Glutamatergic neuron (in vitro differentiated cells): ENCODE results near the gene HDAC2. TPM values are rescaled to one million over a fixed set of nuclear protein-coding genes. Genes with fewer than 3 reads are reported as not detected.

Experiments used
- DNase-seq: peaks from one replicate; pipeline ENCODE4 v3.0.0; 2022
- H3K27ac Mint-ChIP-seq: one replicate; pipeline ENCODE4 v1.8.0; 2020; ENCODE audit warnings: mild to moderate bottlenecking, mixed read lengths, inconsistent platforms; ENCODE audit not compliant: unreplicated experiment
- H3K27me3 Mint-ChIP-seq: one replicate; pipeline ENCODE4 v1.8.0; 2020; ENCODE audit warnings: mild to moderate bottlenecking, moderate library complexity, mixed read lengths, inconsistent platforms; ENCODE audit not compliant: unreplicated experiment
- H3K36me3 Mint-ChIP-seq: one replicate; pipeline ENCODE4 v1.8.0; 2020; ENCODE audit warnings: mild to moderate bottlenecking, mixed read lengths, inconsistent platforms; ENCODE audit not compliant: unreplicated experiment
- H3K4me1 Mint-ChIP-seq: one replicate; pipeline ENCODE4 v1.8.0; 2020; ENCODE audit warnings: mild to moderate bottlenecking, low read depth, mixed read lengths, inconsistent platforms; ENCODE audit not compliant: unreplicated experiment
- H3K4me3 Mint-ChIP-seq: one replicate; pipeline ENCODE4 v1.8.0; 2020; ENCODE audit warnings: mild to moderate bottlenecking, mixed read lengths, inconsistent platforms; ENCODE audit not compliant: unreplicated experiment
- H3K9me3 Mint-ChIP-seq: one replicate; pipeline ENCODE4 v1.8.0; 2020; ENCODE audit warnings: mild to moderate bottlenecking, moderate library complexity, mixed read lengths, inconsistent platforms; ENCODE audit not compliant: unreplicated experiment
- CTCF ChIP-seq: fragments of 200-600 bp; sonication (generic); IDR thresholded peaks from one replicate; pipeline ENCODE4 v1.5.0; 2021; ENCODE audit not compliant: partially characterized antibody, unreplicated experiment
- total RNA-seq: library from RNA; stranded (reverse); fragmentation: NEBNext Ultra II Directional; extraction: Animal tissue kit (Norgen Biotek cat#: 25700); gene quantifications from one replicate; pipeline ENCODE4 v1.2.1, GENCODE V29; 2021; ENCODE audit not compliant: unreplicated experiment

HDAC2 gene
- total RNA-seq, 1 donor from 2014 or later, result 389 TPM

GRCh38 chr6:114009192-114009591 is 38.2 kb upstream of the HDAC2 start:
- no peak for DNase-seq
- H3K9me3 Mint-ChIP-seq, result no peaks in the 10 kb centered on the region
- H3K27ac Mint-ChIP-seq, result no peak overlapping the region
- H3K4me3 Mint-ChIP-seq, result no peak overlapping the region
- no peak for TF ChIP-seq CTCF
- no peaks in the 10 kb centered on the region for H3K27me3 Mint-ChIP-seq
- H3K4me1 Mint-ChIP-seq, result peaks cover 7% of the 10 kb centered on the region
- H3K36me3 Mint-ChIP-seq, result peaks cover 4% of the 10 kb centered on the region

DNA sequence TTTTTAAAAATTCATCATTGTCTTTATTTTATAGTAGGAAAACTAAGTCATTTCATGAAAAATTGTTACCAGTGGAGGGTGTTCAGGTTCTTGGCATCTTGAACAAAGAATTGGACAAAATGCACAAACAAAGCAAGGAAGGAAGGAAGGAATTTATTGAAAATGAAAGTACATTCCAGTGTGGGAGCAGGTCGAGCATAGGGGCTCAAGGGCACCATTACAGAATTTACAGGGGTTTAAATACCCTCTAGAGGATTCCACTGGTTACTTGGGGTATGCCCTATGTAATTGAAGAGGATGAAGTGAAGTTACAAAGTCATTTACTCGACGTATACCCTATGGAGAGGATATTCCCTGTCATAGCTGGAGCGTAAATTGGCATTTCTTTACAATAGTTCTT is 37.4 kb upstream of the HDAC2 start:
- H3K27me3 Mint-ChIP-seq, result no peaks in the 10 kb centered on the region
- TF ChIP-seq CTCF, result no peak
- H3K9me3 Mint-ChIP-seq, result no peaks in the 10 kb centered on the region
- peaks cover 7% of the 10 kb centered on the region for H3K4me1 Mint-ChIP-seq
- H3K27ac Mint-ChIP-seq, result no peak overlapping the region
- no peak overlapping the region for H3K4me3 Mint-ChIP-seq
- DNase-seq, result no peak
- peaks cover 4% of the 10 kb centered on the region for H3K36me3 Mint-ChIP-seq

DNA sequence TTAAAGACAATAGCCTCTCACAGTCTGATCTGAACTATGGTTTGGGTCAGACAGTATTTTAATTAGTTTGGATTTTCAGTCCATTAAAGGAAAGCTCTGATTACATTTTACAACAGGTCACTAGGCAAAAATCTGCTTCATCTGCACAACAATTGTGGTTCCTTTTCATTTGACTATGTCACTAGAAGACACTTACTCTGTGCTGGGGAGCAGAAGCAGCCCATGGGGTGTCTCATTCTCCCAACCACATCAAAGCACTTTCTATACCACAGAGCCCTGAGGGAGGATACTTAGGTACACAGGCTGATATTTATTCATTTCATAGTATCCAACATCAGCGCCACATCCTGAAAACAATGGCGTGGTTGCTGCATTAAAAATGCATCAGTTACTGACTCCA is 36.6 kb upstream of the HDAC2 start:
- no peak for TF ChIP-seq CTCF
- Mint-ChIP-seq H3K9me3 (no peaks in the 10 kb centered on the region), H3K27me3 (no peaks in the 10 kb centered on the region), H3K36me3 (peaks cover 4% of the 10 kb centered on the region), H3K27ac (no peak overlapping the region), H3K4me3 (no peak overlapping the region), H3K4me1 (peaks cover 7% of the 10 kb centered on the region)
- no peak for DNase-seq

GRCh38 chr6:114001354-114001753 is 30.4 kb upstream of the HDAC2 start:
- Mint-ChIP-seq H3K4me3 (no peak overlapping the region), H3K27me3 (no peaks in the 10 kb centered on the region), H3K9me3 (peaks cover 3% of the 10 kb centered on the region), H3K27ac (no peak overlapping the region), H3K36me3 (peaks cover 10% of the 10 kb centered on the region), H3K4me1 (peaks cover 13% of the 10 kb centered on the region)
- DNase-seq, result no peak
- TF ChIP-seq CTCF, result no peak

GRCh38 chr6:114000069-114000468 is 29.1 kb upstream of the HDAC2 start:
- H3K36me3 Mint-ChIP-seq, result peaks cover 10% of the 10 kb centered on the region
- DNase-seq, result no peak
- TF ChIP-seq CTCF, result no peak
- H3K9me3 Mint-ChIP-seq, result peaks cover 10% of the 10 kb centered on the region
- H3K27me3 Mint-ChIP-seq, result peaks cover 5% of the 10 kb centered on the region
- peaks cover 23% of the 10 kb centered on the region for H3K4me1 Mint-ChIP-seq
- H3K27ac Mint-ChIP-seq, result peak overlapping the region; percentile 49
- no peak overlapping the region for H3K4me3 Mint-ChIP-seq
